HG03135 (cell line): Measurements from ENCODE around the gene SYT8.
"Not testable (repeated sequence)": the region's sequence is repeated elsewhere in the genome, so short reads cannot be mapped to it uniquely, and the experiment has no call there.

Source experiments
- ATAC-seq: cut with Tn5 transposase; IDR thresholded peaks from one replicate; pipeline ENCODE4 v1.9.1; 2021; ENCODE audit warnings: mild to moderate bottlenecking, moderate library complexity; ENCODE audit not compliant: unreplicated experiment

Gene SYT8

GRCh38 chr11:1883346-1884302, 48.8 kb downstream of the SYT8 start:
- ATAC-seq: no peak

DNA sequence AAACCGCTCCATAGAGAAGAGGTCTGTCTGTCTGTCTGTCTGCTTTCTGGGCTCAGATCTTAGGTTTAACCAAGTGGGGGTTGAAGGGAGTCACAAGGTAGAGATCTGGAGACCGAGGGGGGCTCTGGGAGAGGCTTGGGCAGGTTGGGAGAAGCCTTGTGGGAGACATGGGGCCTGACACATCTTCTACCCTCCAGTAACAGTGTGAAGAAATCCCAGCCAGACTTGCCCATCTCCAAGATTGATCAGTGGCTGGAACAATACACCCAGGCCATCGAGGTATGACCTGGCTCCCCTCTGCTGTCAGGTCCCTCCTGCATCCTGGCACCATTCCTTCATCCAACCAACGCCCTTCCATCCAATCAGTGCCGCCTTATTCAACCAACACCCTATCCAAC, 49.5 kb downstream of the SYT8 start:
- ATAC-seq: no peak

DNA sequence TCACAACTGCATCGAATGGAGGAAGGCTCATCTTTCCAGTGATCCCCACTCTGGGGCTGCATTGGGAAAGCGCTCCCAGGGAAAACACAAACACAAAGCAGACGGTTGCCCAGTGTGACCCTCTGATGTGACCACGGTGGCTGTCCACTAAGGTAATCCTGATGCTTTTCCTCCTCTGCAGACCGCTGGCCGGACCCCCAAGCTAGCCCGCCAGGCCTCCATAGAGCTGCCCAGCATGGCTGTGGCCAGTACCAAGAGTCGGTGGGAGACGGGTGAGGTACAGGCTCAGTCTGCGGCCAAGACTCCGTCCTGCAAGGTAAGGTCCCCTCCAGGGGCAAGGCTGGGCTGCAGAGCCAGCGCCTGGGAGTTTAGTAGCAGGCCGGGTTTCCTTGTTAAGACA, 51.8 kb downstream of the SYT8 start:
- not testable (repeated sequence) for ATAC-seq
